ENCODE data around the gene TTLL6.

GRCh38 chr17:48749621-48750553 lies 67.1 kb downstream of the TTLL6 start:
- no peak for TF ChIP-seq CTCF (IDR thresholded peaks at IDR 0.05)
- no peak for TF ChIP-seq POLR2A (IDR thresholded peaks at IDR 0.05; ENCODE audit: low read depth)
- TF ChIP-seq EP300 (IDR thresholded peaks at IDR 0.05) = no peak

Measured in esophagus muscularis mucosa (tissue), 4 donors.